Omental fat pad (tissue), 4 donors: ENCODE results near the gene LSM12. TPM values are rescaled to one million over a fixed set of nuclear protein-coding genes. Genes with fewer than 3 reads are reported as not detected.
"Not testable (repeated sequence)": the region's sequence is repeated elsewhere in the genome, so short reads cannot be mapped to it uniquely, and the experiment has no call there.

ENCODE experiments used
- ATAC-seq: fragments of 150-250 bp; one replicate; pipeline ENCODE4 v1.9.1; 2016; ENCODE audit warnings: mild to moderate bottlenecking, moderate library complexity; ENCODE audit not compliant: low FRiP score
- DNase-seq: peaks from one replicate; pipeline ENCODE4 v3.0.0-alpha.2; 2019; ENCODE audit warnings: low spot score
- CTCF ChIP-seq, 3 donors: fragments of 450-650 bp; IDR thresholded peaks; one replicate each; pipeline ENCODE4 v1.5.1; 2016 to 2017; ENCODE audit warnings: antibody characterized with exemption in 3 of 3, mild to moderate bottlenecking in 3 of 3, moderate library complexity in 2 of 3
- total RNA-seq, 4 donors: library from RNA; depleted of rRNA; stranded (reverse); fragments of >200 nt; gene quantifications; one replicate each; pipeline ENCODE4 v1.1.0, GENCODE V29; 2016

Gene LSM12
- total RNA-seq, 4 donors from 2014 or later, result 24.6 to 52.9 (median 47.4) TPM

GRCh38 chr17:44037471-44037870 is 29.0 kb downstream of the LSM12 start:
- DNase-seq, result no peak
- no peak for ATAC-seq
- no peak for TF ChIP-seq CTCF (IDR thresholded peaks at IDR 0.05)

- not testable (repeated sequence) for DNase-seq, ATAC-seq
Observed at GRCh38 chr17:44034688-44035087, 31.8 kb downstream of the LSM12 start.

- TF ChIP-seq CTCF (IDR thresholded peaks at IDR 0.05), result no peak
- DNase-seq, result no peak
- no peak for ATAC-seq
Observed at GRCh38 chr17:44033861-44034408, 32.5 kb downstream of the LSM12 start.

- no peak for DNase-seq
- ATAC-seq, result no peak
- TF ChIP-seq CTCF (IDR thresholded peaks at IDR 0.05), result no peak
Observed at GRCh38 chr17:44030482-44030881, 36.0 kb downstream of the LSM12 start.

- ATAC-seq, result no peak
- TF ChIP-seq CTCF (IDR thresholded peaks at IDR 0.05), result no peak
- DNase-seq, result no peak
Observed at GRCh38 chr17:44029736-44030135, 36.7 kb downstream of the LSM12 start.

GRCh38 chr17:44024853-44025252 is 41.6 kb downstream of the LSM12 start:
- no peak for TF ChIP-seq CTCF (IDR thresholded peaks at IDR 0.05)
- DNase-seq, result no peak
- no peak for ATAC-seq

GRCh38 chr17:44024271-44024663 is 42.2 kb downstream of the LSM12 start:
- DNase-seq (no peak), ATAC-seq (no peak)
- TF ChIP-seq CTCF (IDR thresholded peaks at IDR 0.05), result no peak
